Neuron (in vitro differentiated cells): Measurements from ENCODE around the gene NEURL1.
"Not testable (repeated sequence)": the region's sequence is repeated elsewhere in the genome, so short reads cannot be mapped to it uniquely, and the experiment has no call there.

ENCODE experiments used
- H2AFZ ChIP-seq: one replicate; pipeline ENCODE4 v1.6.1; 2013; ENCODE audit warnings: low read depth, mild to moderate bottlenecking, inconsistent platforms, low read length, moderate library complexity
- H3K27me3 ChIP-seq: one replicate; pipeline ENCODE4 v1.6.1; 2013; ENCODE audit warnings: low read length; ENCODE audit not compliant: insufficient read depth
- H3K36me3 ChIP-seq: one replicate; pipeline ENCODE4 v1.6.1; 2013; ENCODE audit warnings: low read length; ENCODE audit not compliant: insufficient read depth
- H3K4me1 ChIP-seq: one replicate; pipeline ENCODE4 v1.6.1; 2013; ENCODE audit warnings: low read length; ENCODE audit not compliant: insufficient read depth
- H3K4me3 ChIP-seq: 2 replicates; pipeline ENCODE4 v1.5.1; 2013; ENCODE audit warnings: mild to moderate bottlenecking, low read length, moderate library complexity
- H3K9me3 ChIP-seq: one replicate; pipeline ENCODE4 v1.6.1; 2013; ENCODE audit warnings: low read length

NEURL1 gene

GRCh38 chr10:103522006-103522405 lies 28.5 kb downstream of the NEURL1 start:
- H3K27me3 ChIP-seq, H3K9me3 ChIP-seq, H3K4me3 ChIP-seq: not testable (repeated sequence)

DNA sequence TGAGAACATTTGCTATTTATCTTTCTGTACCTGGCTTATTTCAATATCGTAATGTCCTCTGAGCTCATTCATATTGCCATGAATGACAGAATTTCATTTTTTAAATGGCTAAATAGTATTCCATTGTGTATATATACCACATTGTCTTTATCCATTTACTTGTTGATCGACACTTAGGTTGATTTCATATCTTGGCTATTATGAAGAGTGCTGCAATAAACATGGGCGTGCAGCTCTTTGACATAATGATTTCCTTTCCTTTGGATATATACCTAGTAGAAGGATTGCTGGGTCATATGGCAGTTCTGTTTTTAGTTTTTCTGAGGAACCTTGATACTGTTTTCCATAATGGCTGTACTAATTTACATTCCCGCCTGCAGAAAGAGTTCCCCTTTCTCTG lies 30.2 kb downstream of the NEURL1 start:
- H3K4me1 ChIP-seq = no peaks in the 10 kb centered on the region
- H3K4me3 ChIP-seq = no peak overlapping the region
- no peaks in the 10 kb centered on the region for H3K9me3 ChIP-seq
- peaks cover 2% of the 10 kb centered on the region for H3K27me3 ChIP-seq
- H2AFZ ChIP-seq = no peak overlapping the region
- no peaks in the 10 kb centered on the region for H3K36me3 ChIP-seq

More at GRCh38 chr10:103522006-103522405, 28.5 kb downstream of the NEURL1 start:
- not testable (repeated sequence) for H3K36me3 ChIP-seq, H2AFZ ChIP-seq, H3K4me1 ChIP-seq

DNA sequence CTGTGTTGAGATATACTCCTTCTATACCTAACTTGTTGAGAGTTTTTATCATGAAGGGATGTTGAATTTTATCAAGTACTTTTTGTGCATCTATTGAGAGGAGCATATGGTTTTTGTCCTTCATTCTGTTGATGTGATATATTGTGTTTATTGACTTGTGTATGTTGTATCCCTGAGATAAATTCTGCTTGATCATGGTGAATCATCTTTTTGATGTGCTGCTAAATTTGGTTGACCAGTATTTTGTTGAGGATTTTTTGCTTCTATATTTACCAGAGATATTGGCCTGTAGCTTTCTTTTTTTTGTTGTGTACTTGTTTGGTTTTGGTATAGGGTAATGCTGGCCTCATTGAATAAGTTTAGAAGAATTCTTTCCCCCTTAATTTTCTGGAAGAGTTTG lies 32.4 kb downstream of the NEURL1 start:
- Histone ChIP-seq H3K9me3 (no peaks in the 10 kb centered on the region), H3K4me1 (no peaks in the 10 kb centered on the region), H3K27me3 (no peaks in the 10 kb centered on the region), H3K36me3 (no peaks in the 10 kb centered on the region), H2AFZ (no peak overlapping the region), H3K4me3 (no peak overlapping the region)

- H3K27me3 ChIP-seq, H3K4me1 ChIP-seq, H3K36me3 ChIP-seq, H2AFZ ChIP-seq, H3K4me3 ChIP-seq, H3K9me3 ChIP-seq: not testable (repeated sequence)
Observed at GRCh38 chr10:103527476-103527875, 34.0 kb downstream of the NEURL1 start.

DNA sequence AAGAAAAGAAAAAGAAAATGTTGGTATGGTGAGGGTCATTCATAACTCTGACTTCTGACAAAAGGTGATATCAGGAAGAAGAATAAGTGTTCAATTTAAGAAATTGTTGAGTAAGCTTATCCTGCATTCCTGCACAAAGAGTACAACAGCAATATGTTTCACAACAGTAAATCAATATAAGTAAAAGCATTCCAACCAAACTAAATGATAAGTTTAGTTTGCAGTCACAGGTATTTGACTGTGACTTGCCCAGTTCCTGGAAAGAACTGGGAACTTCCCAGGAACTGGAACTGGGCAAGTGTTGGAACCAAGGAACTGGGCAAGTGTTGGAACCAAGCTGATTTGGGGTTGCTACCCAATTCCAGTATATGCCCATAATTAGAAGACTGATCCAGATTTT lies 35.0 kb downstream of the NEURL1 start:
- Histone ChIP-seq H3K4me3 (no peak overlapping the region), H2AFZ (no peak overlapping the region), H3K36me3 (no peaks in the 10 kb centered on the region), H3K27me3 (no peaks in the 10 kb centered on the region), H3K9me3 (no peaks in the 10 kb centered on the region), H3K4me1 (no peaks in the 10 kb centered on the region)

DNA sequence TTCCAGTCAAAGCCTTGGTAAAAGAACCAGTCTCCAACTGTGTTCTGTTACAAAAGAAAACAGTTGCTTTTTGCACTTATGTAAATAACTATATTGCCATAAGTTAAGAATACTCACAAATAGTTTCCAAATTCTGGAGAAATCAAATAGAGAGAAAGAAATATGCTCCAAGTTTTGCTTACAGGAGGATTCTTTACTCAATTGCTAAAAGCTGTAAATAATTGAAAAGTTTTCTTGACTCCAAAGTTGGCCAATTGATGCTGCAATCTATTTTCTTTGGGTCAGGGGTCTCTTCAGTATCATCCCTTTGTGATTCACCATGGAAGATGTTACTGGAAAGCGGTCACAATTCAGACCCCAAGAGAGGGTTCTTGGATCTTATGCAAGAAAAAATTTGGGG lies 36.0 kb downstream of the NEURL1 start:
- Histone ChIP-seq H3K27me3 (no peaks in the 10 kb centered on the region), H3K9me3 (no peaks in the 10 kb centered on the region)

GRCh38 chr10:103533827-103534226 lies 40.3 kb downstream of the NEURL1 start:
- Histone ChIP-seq H3K4me3 (no peak overlapping the region), H3K4me1 (no peaks in the 10 kb centered on the region), H2AFZ (no peak overlapping the region), H3K36me3 (no peaks in the 10 kb centered on the region), H3K27me3 (no peaks in the 10 kb centered on the region), H3K9me3 (no peaks in the 10 kb centered on the region)

More for the DNA sequence above, 36.0 kb downstream of the NEURL1 start:
- Histone ChIP-seq H3K36me3 (no peaks in the 10 kb centered on the region), H3K4me1 (no peaks in the 10 kb centered on the region), H3K4me3 (no peak overlapping the region), H2AFZ (no peak overlapping the region)

GRCh38 chr10:103534621-103535498 lies 41.4 kb downstream of the NEURL1 start:
- H3K27me3 ChIP-seq = no peaks in the 10 kb centered on the region
- no peaks in the 10 kb centered on the region for H3K36me3 ChIP-seq
- no peaks in the 10 kb centered on the region for H3K9me3 ChIP-seq
- no peaks in the 10 kb centered on the region for H3K4me1 ChIP-seq
- no peak overlapping the region for H2AFZ ChIP-seq
- H3K4me3 ChIP-seq = no peak overlapping the region

GRCh38 chr10:103535595-103535994 lies 42.1 kb downstream of the NEURL1 start:
- Histone ChIP-seq H3K27me3 (no peaks in the 10 kb centered on the region), H3K4me3 (no peak overlapping the region), H2AFZ (no peak overlapping the region), H3K9me3 (no peaks in the 10 kb centered on the region), H3K4me1 (no peaks in the 10 kb centered on the region), H3K36me3 (no peaks in the 10 kb centered on the region)

- no peaks in the 10 kb centered on the region for H3K27me3 ChIP-seq
- no peaks in the 10 kb centered on the region for H3K9me3 ChIP-seq
- H3K36me3 ChIP-seq = no peaks in the 10 kb centered on the region
- peaks cover 3% of the 10 kb centered on the region for H3K4me1 ChIP-seq
- H2AFZ ChIP-seq = no peak overlapping the region
- no peak overlapping the region for H3K4me3 ChIP-seq
Observed at GRCh38 chr10:103539751-103540150, 46.2 kb downstream of the NEURL1 start.

DNA sequence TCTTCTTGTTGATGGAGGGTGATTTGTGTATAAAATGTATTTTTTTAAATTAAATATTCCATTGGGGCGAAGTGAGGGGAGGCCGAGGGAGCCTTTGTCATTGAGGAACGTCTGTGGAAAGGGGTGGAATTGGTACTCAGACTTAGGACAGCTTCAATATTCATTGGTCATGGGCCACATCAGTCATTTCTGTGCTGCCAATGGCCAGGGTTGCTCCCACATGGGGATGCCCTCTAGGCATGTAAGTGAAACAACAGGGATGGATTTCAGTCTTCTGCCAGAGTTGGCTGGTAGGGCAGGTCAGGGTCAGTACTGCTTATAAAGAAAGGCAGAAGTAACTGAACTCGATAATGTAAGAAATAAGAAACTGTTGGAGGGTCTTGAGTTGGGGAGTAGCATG lies 47.2 kb downstream of the NEURL1 start:
- H3K36me3 ChIP-seq = no peaks in the 10 kb centered on the region
- H3K4me3 ChIP-seq = no peak overlapping the region
- H3K27me3 ChIP-seq = peaks cover 2% of the 10 kb centered on the region
- peaks cover 3% of the 10 kb centered on the region for H3K4me1 ChIP-seq
- no peak overlapping the region for H2AFZ ChIP-seq
- H3K9me3 ChIP-seq = no peaks in the 10 kb centered on the region

GRCh38 chr10:103541616-103542015 lies 48.1 kb downstream of the NEURL1 start:
- peaks cover 2% of the 10 kb centered on the region for H3K27me3 ChIP-seq

GRCh38 chr10:103542764-103543616 lies 49.5 kb downstream of the NEURL1 start:
- peaks cover 2% of the 10 kb centered on the region for H3K27me3 ChIP-seq
- peak overlapping the region; percentile 10 for H3K4me3 ChIP-seq
- peaks cover 3% of the 10 kb centered on the region for H3K4me1 ChIP-seq
- H3K36me3 ChIP-seq = no peaks in the 10 kb centered on the region
- H2AFZ ChIP-seq = no peak overlapping the region
- no peaks in the 10 kb centered on the region for H3K9me3 ChIP-seq

More at GRCh38 chr10:103541616-103542015, 48.1 kb downstream of the NEURL1 start:
- Histone ChIP-seq H2AFZ (no peak overlapping the region), H3K4me3 (no peak overlapping the region), H3K9me3 (no peaks in the 10 kb centered on the region), H3K36me3 (no peaks in the 10 kb centered on the region), H3K4me1 (peaks cover 3% of the 10 kb centered on the region)
